H1 (cell line): Measurements from ENCODE around the gene ZNF598. TPM values are rescaled to one million over a fixed set of nuclear protein-coding genes. Genes with fewer than 3 reads are reported as not detected.

Experiments
- CTCF ChIA-PET: fragments of 300-600 bp; sonication (Branson Sonifier 250); formaldehyde crosslinking; loops from one replicate; lab custom pipeline; 2021; ENCODE audit not compliant: partially characterized antibody; lab: Charles Lee
- POLR2A ChIA-PET: fragments of 300-600 bp; sonication (Branson Sonifier 250); formaldehyde crosslinking; loops from one replicate; lab custom pipeline; 2021; ENCODE audit warnings: inconsistent platforms; ENCODE audit not compliant: partially characterized antibody; lab: Charles Lee
- DNase-seq, 2 experiments: peaks; one replicate each; pipeline versions ENCODE4 v3.0.0 to v3.0.0-alpha.2; 2010 to 2022; ENCODE audit warnings: low spot score in 2 of 2, low read depth in 1 of 2, mixed read lengths in 1 of 2
- FAIRE-seq: peaks from 2 replicates; lab custom pipeline; 2011; peaks lifted over from hg19 to GRCh38; lab: Jason Lieb, UNC
- H2AFZ ChIP-seq: 2 replicates; pipeline ENCODE4 v1.8.1; 2012; ENCODE audit warnings: low read length, inconsistent platforms
- H2AK5ac ChIP-seq: 2 replicates; pipeline ENCODE4 v1.6.1; 2013; ENCODE audit warnings: low read depth, low read length
- H2BK120ac ChIP-seq: replicated peaks from 2 replicates; pipeline ENCODE3; 2013; ENCODE audit warnings: low read depth, low read length, inconsistent platforms
- H2BK12ac ChIP-seq: 2 replicates; pipeline ENCODE4 v1.6.1; 2013; ENCODE audit warnings: low read depth, low read length
- H2BK15ac ChIP-seq: 2 replicates; pipeline ENCODE4 v1.6.1; 2013; ENCODE audit warnings: low read length
- H2BK20ac ChIP-seq: 2 replicates; pipeline ENCODE4 v1.6.1; 2013; ENCODE audit warnings: low read length
- H2BK5ac ChIP-seq: 2 replicates; pipeline ENCODE4 v1.6.1; 2013; ENCODE audit warnings: low read depth, low read length
- H3K14ac ChIP-seq: 2 replicates; pipeline ENCODE4 v1.6.1; 2013; ENCODE audit warnings: inconsistent platforms; ENCODE audit not compliant: insufficient read length
- H3K18ac ChIP-seq: 2 replicates; pipeline ENCODE4 v1.6.1; 2013; ENCODE audit warnings: low read length; ENCODE audit errors: extremely low read depth
- H3K23ac ChIP-seq: 2 replicates; pipeline ENCODE4 v1.6.1; 2013; ENCODE audit warnings: inconsistent platforms; ENCODE audit not compliant: insufficient read length
- H3K23me2 ChIP-seq: 2 replicates; pipeline ENCODE4 v1.6.1; 2013; ENCODE audit warnings: low read depth, low read length
- H3K27ac ChIP-seq: 2 replicates; pipeline ENCODE4 v1.6.1; 2011; ENCODE audit warnings: low read depth, low read length, inconsistent platforms
- H3K27me3 ChIP-seq, 4 experiments: replicated peaks in 1 of 4; 1 replicate in 1 of 4; 2 replicates in 3 of 4; pipeline versions ENCODE4 v1.6.1 to v1.8.1; 2011 to 2013; ENCODE audit warnings: low read length in 3 of 4, mild to moderate bottlenecking in 3 of 4, inconsistent platforms in 2 of 4, mixed read lengths in 2 of 4, moderate library complexity in 1 of 4; ENCODE audit not compliant: control insufficient read depth in 3 of 4, insufficient read depth in 3 of 4; ENCODE audit errors: extremely low read depth in 1 of 4
- H3K36me3 ChIP-seq, 4 experiments: 2 replicates each; pipeline versions ENCODE4 v1.6.1 to v1.8.1; 2011 to 2013; ENCODE audit warnings: mild to moderate bottlenecking in 4 of 4, low read length in 3 of 4, moderate library complexity in 2 of 4, control low read depth in 1 of 4, inconsistent platforms in 1 of 4; ENCODE audit not compliant: insufficient read depth in 4 of 4, control insufficient read depth in 2 of 4
- H3K4ac ChIP-seq: replicated peaks from 2 replicates; pipeline ENCODE3; 2013; ENCODE audit warnings: low read length, low read depth, mixed read lengths, inconsistent platforms; ENCODE audit not compliant: insufficient read length
- H3K4me1 ChIP-seq, 4 experiments: replicated peaks in 1 of 4; 1 replicate in 1 of 4; 2 replicates in 3 of 4; pipeline versions ENCODE4 v1.6.1 to v1.8.1; 2011 to 2013; ENCODE audit warnings: low read length in 3 of 4, inconsistent platforms in 2 of 4, mixed read lengths in 1 of 4; ENCODE audit not compliant: insufficient read depth in 4 of 4, control insufficient read depth in 3 of 4
- H3K4me2 ChIP-seq, 2 experiments: 2 replicates each; pipeline versions ENCODE4 v1.6.1 to v1.8.1; 2011 to 2013; ENCODE audit warnings: low read depth in 2 of 2, low read length in 2 of 2, control low read depth in 1 of 2, inconsistent platforms in 1 of 2, mild to moderate bottlenecking in 1 of 2; ENCODE audit not compliant: insufficient read depth in 1 of 2
- H3K4me3 ChIP-seq, 4 experiments: fragments of 200-600, 300-600 bp in 1 of 4; sonication (generic), shearing (Covaris generic), sonication (Bioruptor Twin) in 1 of 4; 2 replicates each; pipeline versions ENCODE4 v1.5.1 to v1.8.1; 2011 to 2016; ENCODE audit warnings: low read length in 4 of 4, low read depth in 3 of 4, control low read depth in 2 of 4, inconsistent platforms in 2 of 4, mild to moderate bottlenecking in 2 of 4, mixed read lengths in 1 of 4, moderate library complexity in 1 of 4; ENCODE audit not compliant: insufficient read depth in 2 of 4; ENCODE audit errors: extremely low read depth in 1 of 4
- H3K56ac ChIP-seq: replicated peaks from 2 replicates; pipeline ENCODE3; 2013; ENCODE audit warnings: low read depth, mild to moderate bottlenecking, mixed read lengths, low read length, inconsistent platforms; ENCODE audit not compliant: insufficient read length
- H3K79me1 ChIP-seq: 2 replicates; pipeline ENCODE4 v1.6.1; 2013; ENCODE audit warnings: low read depth, low read length, control low read depth
- H3K79me2 ChIP-seq, 2 experiments: 2 replicates each; pipeline versions ENCODE4 v1.6.1 to v1.8.1; 2012 to 2013; ENCODE audit warnings: low read length in 2 of 2, mild to moderate bottlenecking in 2 of 2, inconsistent platforms in 1 of 2; ENCODE audit not compliant: insufficient read depth in 2 of 2, control insufficient read depth in 1 of 2
- H3K9ac ChIP-seq, 4 experiments: replicated peaks in 1 of 4; 1 replicate in 1 of 4; 2 replicates in 3 of 4; pipeline versions ENCODE4 v1.6.1 to v1.8.1; 2011 to 2013; ENCODE audit warnings: low read depth in 3 of 4, low read length in 3 of 4, control low read depth in 2 of 4, mild to moderate bottlenecking in 2 of 4, moderate library complexity in 2 of 4, inconsistent platforms in 1 of 4; ENCODE audit errors: extremely low read depth in 1 of 4
- H3K9me3 ChIP-seq, 2 experiments: 2 replicates each; pipeline versions ENCODE4 v1.6.1 to v1.8.1; 2012 to 2013; ENCODE audit warnings: mild to moderate bottlenecking in 2 of 2, moderate library complexity in 2 of 2, control low read depth in 1 of 2, inconsistent platforms in 1 of 2, low read depth in 1 of 2, low read length in 1 of 2, mixed read lengths in 1 of 2; ENCODE audit not compliant: insufficient read depth in 2 of 2
- H4K20me1 ChIP-seq, 2 experiments: replicated peaks in 1 of 2; 2 replicates each; pipeline versions ENCODE3 to v1.8.1; 2011 to 2013; ENCODE audit warnings: inconsistent platforms in 2 of 2, low read length in 2 of 2, mild to moderate bottlenecking in 1 of 2; ENCODE audit not compliant: insufficient read depth in 2 of 2, control insufficient read depth in 1 of 2
- H4K5ac ChIP-seq: 2 replicates; pipeline ENCODE4 v1.6.1; 2013; ENCODE audit warnings: low read length, low read depth, mixed read lengths, inconsistent platforms; ENCODE audit not compliant: insufficient read length
- H4K8ac ChIP-seq: 2 replicates; pipeline ENCODE4 v1.8.0; 2013; ENCODE audit warnings: mild to moderate bottlenecking, moderate library complexity, low read length, inconsistent platforms; ENCODE audit not compliant: insufficient read depth; ENCODE audit errors: extremely low read depth
- H4K91ac ChIP-seq: replicated peaks from 2 replicates; pipeline ENCODE3; 2013; ENCODE audit warnings: low read length, mixed read lengths, inconsistent platforms; ENCODE audit not compliant: insufficient read length
- BCL11A ChIP-seq, 2 experiments: IDR thresholded peaks; one replicate each; pipeline ENCODE4 v1.6.1; 2011; ENCODE audit warnings: low read depth in 2 of 2, low read length in 2 of 2, mild to moderate bottlenecking in 2 of 2
- CBX5 ChIP-seq: fragments of 300-800, 300-1000 bp; sonication (generic); IDR thresholded peaks from 2 replicates; pipeline ENCODE4 v1.7.1; 2016; ENCODE audit warnings: antibody characterized with exemption, low read length, low read depth
- CHD1 ChIP-seq: IDR thresholded peaks from 2 replicates; pipeline ENCODE4 v1.6.1; 2012; ENCODE audit warnings: low read depth, low read length, improper control_type of control experiment
- CTBP2 ChIP-seq: IDR thresholded peaks from 2 replicates; pipeline ENCODE4 v1.7.0; 2011; ENCODE audit warnings: borderline replicate concordance, mild to moderate bottlenecking, moderate library complexity, mixed read lengths, low read length; ENCODE audit not compliant: insufficient read depth, insufficient read length
- SP1 ChIP-seq: IDR thresholded peaks from 2 replicates; pipeline ENCODE4 v1.6.1; 2011; ENCODE audit warnings: low read depth, low read length
- WGBS, 2 experiments: shearing (Covaris generic) in 1 of 2; methylation state at CpG; one replicate each; pipeline versions ENCODE4 v1.1.6 to v1.1.7; 2013 to 2015; ENCODE audit warnings: low lambda C conversion rate in 2 of 2, mixed read lengths in 2 of 2, inconsistent platforms in 1 of 2, low coverage in 1 of 2, missing lambda C conversion rate in 1 of 2; ENCODE audit not compliant: insufficient replicate concordance in 2 of 2, insufficient coverage in 1 of 2, insufficient read length in 1 of 2; ENCODE audit errors: extremely low coverage in 1 of 2, missing lambda C conversion rate in 1 of 2; 5-methylcytosine and 5-hydroxymethylcytosine counted together
- polyA plus RNA-seq, 7 experiments: library from polyadenylated mRNA; depleted of rRNA in 3 of 7; stranded (reverse) in 5 of 7; unstranded in 2 of 7; fragments of >200 nt in 5 of 7; fragments of 200-250 nt in 2 of 7; gene quantifications; 1 replicate in 5 of 7; 2 replicates in 1 of 7; 4 replicates in 1 of 7; pipeline versions ENCODE4 v1.2.1 to v1.2.3, GENCODE V29; 2011 to 2013; ENCODE audit warnings: missing spikeins in 2 of 7, mixed read lengths in 2 of 7
- total RNA-seq: library from RNA; stranded (reverse); fragmentation: NEBNext Ultra II Directional; extraction: Animal tissue kit (Norgen Biotek cat#: 25700); gene quantifications from 2 replicates; pipeline ENCODE4 v1.2.1, GENCODE V29; 2021
- TF ChIP-seq, protein P1 (sequence below): IDR thresholded peaks from 2 replicates; pipeline ENCODE4 v1.6.1; 2012; ENCODE audit warnings: low read length, inconsistent platforms

The ZNF598 gene
- total and polyA plus RNA-seq, 2 of the 8 experiments (the other 6 are each of a cell fraction or from before 2014, with no cell fraction given) = 29.3 to 47.6 TPM

DNA sequence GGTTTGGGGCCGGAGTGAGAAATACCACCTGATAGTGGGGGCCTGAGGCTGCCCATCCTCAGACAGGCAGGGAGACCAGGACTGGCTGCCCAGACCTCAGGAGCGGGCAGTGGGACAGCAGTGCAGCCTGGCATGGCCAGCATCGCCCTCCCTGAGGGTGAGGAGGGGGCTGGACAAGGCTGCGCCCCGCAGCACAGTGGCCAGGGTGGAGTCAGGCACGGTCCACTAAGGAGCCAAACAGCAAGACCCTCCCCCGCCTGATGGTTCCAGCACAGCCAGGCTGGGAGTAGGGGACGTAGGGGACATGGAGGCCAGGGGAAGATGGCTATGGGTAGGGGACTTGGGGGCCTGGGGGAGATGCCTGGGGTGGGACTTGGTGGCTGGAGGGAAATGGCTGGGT lies 3.3 kb downstream of the ZNF598 start:
- no peak overlapping the region for H4K8ac ChIP-seq
- no peaks in the 10 kb centered on the region for H3K9me3 ChIP-seq
- DNase-seq (no peak), FAIRE-seq (no peak)
- peaks cover 12% of the 10 kb centered on the region; the same call in 1 of the 2 replicates for H3K23me2 ChIP-seq
- H2AK5ac ChIP-seq = no peak overlapping the region
- ChIA-PET CTCF (interaction anchor here (0.7 to 4.3 kb wide), 12 partner anchors 9 to 146 kb away, joined by 3 to 55 read pairs (median 6); partner anchors contain the start of genes NPW and SYNGR3), POLR2A (interaction anchor here (0.6 to 4.7 kb wide), 6 partner anchors 10 to 1263 kb away, joined by 3 to 37 read pairs (median 8); partner anchors contain the start of genes RNF151, RPS2 and TRAF7)
- H4K91ac ChIP-seq = no peak overlapping the region
- peak overlapping the region; percentile 35; the same call in 1 of the 2 replicates for H2BK5ac ChIP-seq
- H3K4me3 ChIP-seq = no peak overlapping the region
- no peak overlapping the region for H3K9ac ChIP-seq
- H4K20me1 ChIP-seq = peaks cover 29 to 61% of the 10 kb centered on the region in 2 experiments
- H2AFZ ChIP-seq = no peak overlapping the region
- H3K14ac ChIP-seq = no peak overlapping the region
- H3K4me1 ChIP-seq = peaks cover 3 to 38% (median 22%) of the 10 kb centered on the region in 4 experiments
- H2BK15ac ChIP-seq = no peak overlapping the region
- no peak overlapping the region for H3K56ac ChIP-seq
- peaks cover 22 to 52% of the 10 kb centered on the region in 2 experiments; a peak in 3 of 4 replicates for H3K79me2 ChIP-seq
- H3K27me3 ChIP-seq = no peaks in the 10 kb centered on the region
- no peak overlapping the region for H3K27ac ChIP-seq
- no peak overlapping the region for H2BK20ac ChIP-seq
- H3K4ac ChIP-seq = no peak overlapping the region
- peaks cover 9% of the 10 kb centered on the region; the same call in 1 of the 2 replicates for H3K79me1 ChIP-seq
- H3K23ac ChIP-seq = no peak overlapping the region
- TF ChIP-seq BCL11A (IDR thresholded peaks at IDR 0.05; ENCODE audit: low read depth in 2 of 2, low read length in 2 of 2) = no peak
- TF ChIP-seq CHD1 = no peak
- TF ChIP-seq CBX5 = no peak
- TF ChIP-seq SP1 = no peak
- no peak for TF ChIP-seq CTBP2
- TF ChIP-seq, protein P1, sequence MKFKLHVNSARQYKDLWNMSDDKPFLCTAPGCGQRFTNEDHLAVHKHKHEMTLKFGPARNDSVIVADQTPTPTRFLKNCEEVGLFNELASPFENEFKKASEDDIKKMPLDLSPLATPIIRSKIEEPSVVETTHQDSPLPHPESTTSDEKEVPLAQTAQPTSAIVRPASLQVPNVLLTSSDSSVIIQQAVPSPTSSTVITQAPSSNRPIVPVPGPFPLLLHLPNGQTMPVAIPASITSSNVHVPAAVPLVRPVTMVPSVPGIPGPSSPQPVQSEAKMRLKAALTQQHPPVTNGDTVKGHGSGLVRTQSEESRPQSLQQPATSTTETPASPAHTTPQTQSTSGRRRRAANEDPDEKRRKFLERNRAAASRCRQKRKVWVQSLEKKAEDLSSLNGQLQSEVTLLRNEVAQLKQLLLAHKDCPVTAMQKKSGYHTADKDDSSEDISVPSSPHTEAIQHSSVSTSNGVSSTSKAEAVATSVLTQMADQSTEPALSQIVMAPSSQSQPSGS = no peak
- WGBS, 2 experiments = 92% methylated on average over 7 of the region's 8 CpGs; no CpG with 5 or more reads in 1 of the 2 experiments
- no peak overlapping the region for H3K4me2 ChIP-seq
- no peak overlapping the region for H2BK120ac ChIP-seq
- no peak overlapping the region for H3K18ac ChIP-seq
- H3K36me3 ChIP-seq = peaks cover 10 to 21% (median 15%) of the 10 kb centered on the region in 4 experiments
- H4K5ac ChIP-seq = no peak overlapping the region
- no peak overlapping the region for H2BK12ac ChIP-seq
